GM19240 (cell line): ENCODE data around the gene KDM4B.

ENCODE experiments used
- DNase-seq: peaks from one replicate; pipeline ENCODE4 v3.0.0; 2011; ENCODE audit warnings: low spot score; ENCODE audit not compliant: insufficient read length

The KDM4B gene

DNA sequence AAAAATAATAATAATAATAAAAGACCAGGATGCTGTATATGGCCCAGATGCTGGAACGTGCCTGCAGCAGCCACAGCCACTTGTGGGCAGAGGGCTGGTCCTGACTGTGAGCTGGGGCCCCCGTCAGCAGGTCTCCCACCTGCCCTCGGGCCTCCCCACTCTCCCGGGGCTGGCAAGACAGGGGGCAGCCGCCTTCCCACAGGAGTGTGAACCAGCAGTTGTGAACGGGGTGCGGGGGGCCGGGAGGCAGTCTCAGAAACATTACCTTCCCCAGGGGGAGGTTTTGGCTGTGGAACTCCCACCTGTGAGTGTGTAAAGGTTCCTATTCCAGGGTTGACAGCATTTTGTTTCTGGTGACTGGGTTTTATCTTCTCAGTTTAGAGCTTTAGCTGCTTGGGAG lies 151.4 kb downstream of the KDM4B start:
- DNase-seq = no peak

GRCh38 chr19:5120833-5121232 lies 151.9 kb downstream of the KDM4B start:
- no peak for DNase-seq

- DNase-seq = no peak
Observed at GRCh38 chr19:5121266-5122120, 152.6 kb downstream of the KDM4B start.

DNA sequence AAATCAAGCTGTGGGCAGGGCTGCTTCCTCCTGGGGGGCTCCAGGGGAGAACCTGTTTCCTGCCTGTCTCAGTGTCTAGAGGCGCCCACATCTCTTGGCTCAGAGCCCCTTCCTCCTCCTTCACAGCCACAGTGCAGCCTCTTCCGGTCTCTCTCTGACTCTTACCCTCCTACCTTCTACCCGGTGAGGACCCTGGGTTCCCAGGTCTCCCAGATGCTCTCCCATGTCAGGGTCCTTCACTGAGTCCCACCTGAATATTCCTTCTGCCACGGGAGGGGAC lies 153.1 kb downstream of the KDM4B start:
- no peak for DNase-seq

DNA sequence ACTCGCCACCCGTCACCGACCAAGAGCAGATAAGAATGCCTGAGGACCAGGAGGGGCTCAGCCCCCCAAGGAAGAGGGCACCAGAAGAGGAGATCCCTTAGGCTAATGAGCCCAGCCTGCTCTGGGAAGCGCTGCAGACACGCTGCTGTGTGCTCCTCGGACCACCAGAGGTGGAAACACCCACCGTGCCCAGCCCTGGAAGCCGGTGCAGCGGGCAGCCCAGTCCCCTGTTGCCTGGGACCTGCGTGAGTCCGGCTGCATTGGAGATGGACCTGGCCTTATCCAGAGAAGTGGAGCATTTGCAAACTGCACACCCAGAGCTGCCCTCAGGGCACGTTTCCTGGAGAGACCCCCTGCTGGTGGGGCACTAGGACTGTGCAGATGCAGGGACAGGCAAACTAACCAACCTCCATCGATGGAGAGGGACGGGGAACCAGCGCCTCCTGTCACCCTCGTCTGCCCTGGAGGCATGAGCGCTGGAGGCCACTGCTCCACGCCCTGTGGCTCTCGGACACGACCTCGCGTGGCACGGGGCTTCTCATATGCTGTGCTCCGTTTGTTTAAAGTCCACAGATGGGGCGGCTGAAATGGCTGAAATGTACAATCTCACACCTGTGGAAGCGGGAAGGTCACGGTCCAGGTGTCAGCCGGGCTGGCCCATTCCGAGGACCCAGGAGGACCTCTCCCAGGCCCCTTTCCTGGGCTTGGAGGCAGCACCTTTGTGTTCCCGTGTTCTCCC lies 153.9 kb downstream of the KDM4B start:
- DNase-seq = no peak

DNA sequence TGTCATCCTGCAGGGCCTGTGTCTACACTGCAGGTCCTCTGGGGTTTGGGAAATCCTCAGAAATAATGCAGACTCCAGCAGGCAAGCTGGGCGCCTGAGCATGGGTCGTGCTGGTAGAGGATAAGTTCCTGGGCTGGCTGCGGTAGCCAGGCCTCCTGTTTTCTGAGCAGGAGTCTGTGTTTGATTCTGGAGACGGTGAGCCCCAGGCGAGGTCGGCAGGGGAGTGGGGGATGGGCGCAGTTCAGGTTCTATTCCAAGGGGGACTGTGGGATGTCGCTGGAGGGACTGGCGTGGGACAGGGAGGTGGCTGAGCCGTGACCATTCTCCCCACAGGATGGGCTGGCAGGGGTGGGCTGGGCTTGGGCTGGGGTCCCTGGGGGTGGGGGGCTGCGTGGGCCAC lies 154.7 kb downstream of the KDM4B start:
- DNase-seq = no peak

GRCh38 chr19:5124111-5124855 lies 155.4 kb downstream of the KDM4B start:
- no peak for DNase-seq

- no peak for DNase-seq
Observed at GRCh38 chr19:5125376-5125775, 156.5 kb downstream of the KDM4B start.

GRCh38 chr19:5125797-5126497 lies 157.0 kb downstream of the KDM4B start:
- no peak for DNase-seq

DNA sequence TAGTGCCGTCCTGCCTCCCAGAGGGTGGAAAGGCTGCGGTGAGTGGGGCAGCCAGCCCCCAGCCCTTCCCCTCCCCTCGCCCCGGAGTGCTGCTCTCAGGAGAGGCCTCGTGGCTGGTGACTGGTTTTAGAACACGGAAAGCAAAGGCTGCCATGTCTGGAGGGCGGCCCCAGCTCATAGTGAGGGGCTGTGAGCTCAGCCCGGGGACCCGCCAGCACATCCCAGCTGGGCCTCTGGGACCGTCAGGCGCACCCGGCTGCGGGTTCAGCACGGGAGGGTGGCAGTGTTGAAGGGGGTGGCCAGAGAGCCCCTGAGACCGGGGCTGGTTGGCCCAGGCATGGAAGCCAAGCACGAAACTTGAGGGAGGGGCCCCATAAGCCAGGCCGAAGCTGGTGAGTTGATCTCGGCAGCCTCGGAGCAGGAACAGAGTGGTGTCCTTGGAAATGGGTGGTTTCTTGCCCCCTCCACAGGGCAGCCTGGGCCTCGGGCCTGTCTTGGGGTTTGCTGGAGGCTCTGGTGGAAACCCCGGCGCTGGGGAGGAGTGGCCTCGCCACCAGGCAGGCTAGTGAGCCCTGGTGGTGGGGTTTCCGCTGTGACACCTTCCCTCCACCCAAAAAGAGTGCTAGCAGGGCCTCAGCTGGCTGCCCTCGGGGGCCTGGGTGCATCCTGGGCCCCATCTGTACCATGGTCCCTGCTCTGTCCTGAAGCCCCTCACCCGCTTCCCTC lies 157.7 kb downstream of the KDM4B start:
- DNase-seq = peak; percentile 59

DNA sequence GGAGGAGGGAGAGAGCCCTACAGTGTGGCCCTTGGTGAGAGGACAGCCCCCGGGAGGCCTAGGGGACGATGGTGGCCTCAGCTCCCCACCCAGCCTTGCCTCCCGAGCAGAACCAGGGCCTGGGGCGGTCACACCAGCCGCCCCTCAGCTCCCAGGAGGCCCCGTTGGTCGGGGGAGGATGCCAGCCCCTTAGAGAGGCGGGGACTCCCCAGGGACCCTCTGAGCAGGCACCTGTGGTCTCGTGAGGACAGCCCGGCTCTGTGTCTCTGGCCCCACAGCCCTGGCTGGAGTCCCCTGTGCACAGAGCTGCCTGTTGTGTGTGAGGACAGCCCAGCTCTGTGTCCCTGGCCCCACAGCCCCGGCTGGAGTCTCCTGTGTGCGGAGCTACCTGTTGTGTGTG lies 158.8 kb downstream of the KDM4B start:
- no peak for DNase-seq

- no peak for DNase-seq
Observed at GRCh38 chr19:5128251-5128935, 159.5 kb downstream of the KDM4B start.

- DNase-seq = no peak
Observed at GRCh38 chr19:5128936-5129389, 160.1 kb downstream of the KDM4B start.

- DNase-seq = no peak
Observed at GRCh38 chr19:5129691-5130090, 160.8 kb downstream of the KDM4B start.

- DNase-seq = peak; percentile 81
Observed at GRCh38 chr19:5130371-5131030, 161.6 kb downstream of the KDM4B start.

DNA sequence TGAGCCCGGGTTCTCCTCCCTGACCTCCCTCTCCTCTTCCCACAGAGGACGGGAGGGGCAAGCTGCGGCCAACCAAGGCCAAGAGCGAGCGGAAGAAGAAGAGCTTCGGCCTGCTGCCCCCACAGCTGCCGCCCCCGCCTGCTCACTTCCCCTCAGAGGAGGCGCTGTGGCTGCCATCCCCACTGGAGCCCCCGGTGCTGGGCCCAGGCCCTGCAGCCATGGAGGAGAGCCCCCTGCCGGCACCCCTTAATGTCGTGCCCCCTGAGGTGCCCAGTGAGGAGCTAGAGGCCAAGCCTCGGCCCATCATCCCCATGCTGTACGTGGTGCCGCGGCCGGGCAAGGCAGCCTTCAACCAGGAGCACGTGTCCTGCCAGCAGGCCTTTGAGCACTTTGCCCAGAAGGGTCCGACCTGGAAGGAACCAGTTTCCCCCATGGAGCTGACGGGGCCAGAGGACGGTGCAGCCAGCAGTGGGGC lies 162.2 kb downstream of the KDM4B start:
- DNase-seq = peak; percentile 74

GRCh38 chr19:5131506-5132205 lies 162.7 kb downstream of the KDM4B start:
- peak; percentile 58 for DNase-seq

GRCh38 chr19:5132206-5132560 lies 163.3 kb downstream of the KDM4B start:
- DNase-seq = no peak
